ENCODE data around the gene ADAMTS17.

- TF ChIP-seq CTCF (IDR thresholded peaks at IDR 0.05 in 4 of 5, conservative IDR thresholded peaks at IDR 0.05 in 1 of 5) (no peak), POLR2A (IDR thresholded peaks at IDR 0.05) (no peak)
These were observed 95.9 kb downstream of the ADAMTS17 start for GRCh38 chr15:100245855-100246254.
